Brain microvascular endothelial cell (primary cell): ENCODE data around the gene IDUA.
"Not testable (repeated sequence)": the region's sequence is repeated elsewhere in the genome, so short reads cannot be mapped to it uniquely, and the experiment has no call there.

Experiments
- DNase-seq: peaks from one replicate; pipeline ENCODE4 v3.0.0-alpha.2; 2020
- H3K27ac ChIP-seq: fragments of 250-450 bp; sonication (Bioruptor Pico); 2 replicates; pipeline ENCODE4 v1.5.1; 2020; ENCODE audit warnings: mild to moderate bottlenecking, moderate library complexity
- H3K27me3 ChIP-seq: fragments of 250-450 bp; sonication (Bioruptor Pico); replicated peaks from 2 replicates; pipeline ENCODE4 v1.5.1; 2020; ENCODE audit warnings: mild to moderate bottlenecking
- H3K36me3 ChIP-seq: fragments of 250-450 bp; sonication (Bioruptor Pico); replicated peaks from 2 replicates; pipeline ENCODE4 v1.5.1; 2020; ENCODE audit warnings: mild to moderate bottlenecking
- H3K4me3 ChIP-seq: 2 replicates; pipeline ENCODE4 v1.5.1; 2011; ENCODE audit warnings: low read depth, mild to moderate bottlenecking, control low read depth, low read length, moderate library complexity
- in situ Hi-C: cut with HindIII; loops from 2 replicates; pipeline ENCODE4 v1.10.0; 2017; ENCODE audit warnings: low sequenced_read_pairs, low pct_ligation_motif_present
- TF ChIP-seq, protein P1 (sequence below): IDR thresholded peaks from 2 replicates; pipeline ENCODE4 v1.5.1; 2011; ENCODE audit warnings: low read depth, mild to moderate bottlenecking, moderate library complexity, low read length, control low read depth, inconsistent platforms; ENCODE audit errors: missing control alignments

IDUA gene

DNA sequence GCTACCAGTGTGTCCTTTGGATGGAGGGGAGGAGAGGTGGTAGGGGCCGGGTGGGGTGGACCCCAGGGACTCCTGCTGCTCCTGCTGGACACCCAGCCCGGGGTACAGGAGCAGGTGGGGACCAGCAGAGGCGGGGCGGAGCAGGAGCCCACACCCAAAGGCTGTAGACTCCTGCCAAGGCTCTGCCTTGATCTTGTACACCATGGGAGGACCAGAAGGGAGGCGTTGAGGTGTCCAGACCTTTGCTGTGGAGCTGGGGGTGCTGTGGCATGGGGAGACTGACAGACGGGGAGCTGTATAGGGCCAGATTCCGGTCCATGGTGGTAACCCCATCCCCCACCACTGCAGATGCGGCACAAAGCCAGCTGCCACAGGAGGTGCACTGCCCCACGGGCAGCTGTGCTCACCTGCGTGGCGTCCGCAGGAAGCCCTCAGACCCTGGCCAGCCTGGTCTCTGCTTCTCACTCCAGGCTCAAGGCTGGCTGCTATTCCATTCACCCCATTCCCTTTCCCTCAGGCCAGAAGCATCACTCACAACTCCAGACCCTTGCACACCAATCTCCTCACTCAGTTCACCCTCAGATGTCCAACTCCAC, 11.3 kb downstream of the IDUA start:
- no peak for DNase-seq
- in situ Hi-C loops = no loop called here
- TF ChIP-seq, protein P1, sequence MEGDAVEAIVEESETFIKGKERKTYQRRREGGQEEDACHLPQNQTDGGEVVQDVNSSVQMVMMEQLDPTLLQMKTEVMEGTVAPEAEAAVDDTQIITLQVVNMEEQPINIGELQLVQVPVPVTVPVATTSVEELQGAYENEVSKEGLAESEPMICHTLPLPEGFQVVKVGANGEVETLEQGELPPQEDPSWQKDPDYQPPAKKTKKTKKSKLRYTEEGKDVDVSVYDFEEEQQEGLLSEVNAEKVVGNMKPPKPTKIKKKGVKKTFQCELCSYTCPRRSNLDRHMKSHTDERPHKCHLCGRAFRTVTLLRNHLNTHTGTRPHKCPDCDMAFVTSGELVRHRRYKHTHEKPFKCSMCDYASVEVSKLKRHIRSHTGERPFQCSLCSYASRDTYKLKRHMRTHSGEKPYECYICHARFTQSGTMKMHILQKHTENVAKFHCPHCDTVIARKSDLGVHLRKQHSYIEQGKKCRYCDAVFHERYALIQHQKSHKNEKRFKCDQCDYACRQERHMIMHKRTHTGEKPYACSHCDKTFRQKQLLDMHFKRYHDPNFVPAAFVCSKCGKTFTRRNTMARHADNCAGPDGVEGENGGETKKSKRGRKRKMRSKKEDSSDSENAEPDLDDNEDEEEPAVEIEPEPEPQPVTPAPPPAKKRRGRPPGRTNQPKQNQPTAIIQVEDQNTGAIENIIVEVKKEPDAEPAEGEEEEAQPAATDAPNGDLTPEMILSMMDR = no peak
- peaks cover 54% of the 10 kb centered on the region for H3K27me3 ChIP-seq
- no peak overlapping the region for H3K27ac ChIP-seq
- H3K36me3 ChIP-seq = no peaks in the 10 kb centered on the region
- H3K4me3 ChIP-seq = no peak overlapping the region

DNA sequence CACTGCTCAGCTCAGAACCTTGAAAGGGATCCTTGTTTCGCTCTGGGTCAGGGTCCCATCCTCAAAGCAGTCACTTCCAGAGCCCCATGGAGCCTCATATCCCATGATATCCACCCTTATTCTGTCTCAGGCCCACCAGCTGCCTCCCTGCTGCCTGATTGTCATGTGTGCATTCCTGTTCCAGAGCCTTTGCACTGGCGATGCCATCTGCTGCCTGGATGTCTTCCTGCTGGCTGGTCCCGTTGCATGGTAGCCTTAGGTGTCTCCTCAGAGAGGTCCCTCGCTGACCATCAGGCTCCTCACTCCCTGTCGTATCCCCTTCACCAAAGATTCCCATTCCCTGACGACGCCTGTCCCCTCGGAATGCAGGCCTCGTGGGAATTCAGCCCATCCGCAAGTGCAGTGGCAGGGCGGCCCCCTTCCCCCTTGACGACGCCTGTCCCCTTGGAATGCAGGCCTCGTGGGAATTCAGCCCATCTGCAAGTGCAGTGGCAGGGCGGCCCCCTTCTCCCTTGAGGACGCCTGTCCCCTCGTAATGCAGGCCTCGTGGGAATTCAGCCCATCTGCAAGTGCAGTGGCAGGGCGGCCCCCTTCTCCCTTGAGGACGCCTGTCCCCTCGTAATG, 12.5 kb downstream of the IDUA start:
- H3K27ac ChIP-seq, DNase-seq, H3K36me3 ChIP-seq, H3K4me3 ChIP-seq, in situ Hi-C loops: not testable (repeated sequence)
- peaks cover 65% of the 10 kb centered on the region for H3K27me3 ChIP-seq

DNA sequence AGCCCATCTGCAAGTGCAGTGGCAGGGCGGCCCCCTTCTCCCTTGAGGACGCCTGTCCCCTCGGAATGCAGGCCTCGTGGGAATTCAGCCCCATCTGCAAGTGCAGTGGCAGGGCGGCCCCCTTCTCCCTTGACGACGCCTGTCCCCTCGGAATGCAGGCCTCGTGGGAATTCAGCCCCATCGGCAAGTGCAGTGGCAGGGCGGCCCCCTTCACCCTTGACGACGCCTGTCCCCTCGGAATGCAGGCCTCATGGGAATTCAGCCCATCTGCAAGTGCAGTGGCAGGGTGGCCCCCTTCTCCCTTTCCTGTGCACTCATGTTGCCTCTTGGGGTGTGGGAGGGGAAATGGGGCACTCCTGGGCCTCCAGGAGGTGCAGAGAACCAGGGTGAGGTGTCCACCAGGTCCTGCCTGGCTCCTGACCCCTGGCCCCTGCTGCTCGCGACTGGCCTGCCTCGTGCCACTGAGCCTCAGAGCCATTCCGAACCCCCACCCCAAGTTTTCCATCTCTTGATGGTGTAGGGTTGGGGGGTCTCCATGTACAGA, 13.1 kb downstream of the IDUA start:
- no peak overlapping the region for H3K4me3 ChIP-seq
- in situ Hi-C loops = no loop called here
- no peaks in the 10 kb centered on the region for H3K36me3 ChIP-seq
- TF ChIP-seq, protein P1 = no peak
- H3K27me3 ChIP-seq = peaks cover 71% of the 10 kb centered on the region
- H3K27ac ChIP-seq = no peak overlapping the region
- no peak for DNase-seq

DNA sequence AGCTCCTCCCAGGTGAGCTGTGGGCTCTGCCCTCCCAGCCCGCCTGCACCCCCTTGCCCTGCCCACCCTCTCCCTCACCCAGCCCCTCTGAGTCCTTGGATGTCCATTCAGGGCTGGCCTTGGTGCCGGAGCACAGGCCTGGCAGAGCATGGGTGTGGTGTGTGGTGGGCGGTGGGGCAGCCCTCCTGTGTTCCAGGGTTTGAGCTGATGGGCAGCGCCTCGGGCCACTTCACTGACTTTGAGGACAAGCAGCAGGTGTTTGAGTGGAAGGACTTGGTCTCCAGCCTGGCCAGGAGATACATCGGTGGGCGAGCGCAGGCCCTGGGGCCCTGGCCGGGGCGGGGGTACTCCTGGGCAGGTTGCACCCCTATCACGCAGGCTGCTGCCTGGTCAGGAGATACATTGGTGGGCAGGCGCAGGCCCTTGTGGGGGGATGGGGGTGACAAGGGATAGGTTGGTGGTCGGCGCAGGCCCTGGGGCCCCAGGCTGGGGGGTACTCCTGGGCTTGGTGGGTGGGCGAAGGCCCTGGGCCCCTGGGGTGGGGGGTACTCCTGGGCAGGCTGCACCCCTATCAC, 13.9 kb downstream of the IDUA start:
- Histone ChIP-seq H3K27me3 (peaks cover 69% of the 10 kb centered on the region), H3K36me3 (no peaks in the 10 kb centered on the region), H3K27ac (no peak overlapping the region), H3K4me3 (no peak overlapping the region)
- TF ChIP-seq, protein P1 = no peak
- in situ Hi-C loops = no loop called here
- DNase-seq = no peak

DNA sequence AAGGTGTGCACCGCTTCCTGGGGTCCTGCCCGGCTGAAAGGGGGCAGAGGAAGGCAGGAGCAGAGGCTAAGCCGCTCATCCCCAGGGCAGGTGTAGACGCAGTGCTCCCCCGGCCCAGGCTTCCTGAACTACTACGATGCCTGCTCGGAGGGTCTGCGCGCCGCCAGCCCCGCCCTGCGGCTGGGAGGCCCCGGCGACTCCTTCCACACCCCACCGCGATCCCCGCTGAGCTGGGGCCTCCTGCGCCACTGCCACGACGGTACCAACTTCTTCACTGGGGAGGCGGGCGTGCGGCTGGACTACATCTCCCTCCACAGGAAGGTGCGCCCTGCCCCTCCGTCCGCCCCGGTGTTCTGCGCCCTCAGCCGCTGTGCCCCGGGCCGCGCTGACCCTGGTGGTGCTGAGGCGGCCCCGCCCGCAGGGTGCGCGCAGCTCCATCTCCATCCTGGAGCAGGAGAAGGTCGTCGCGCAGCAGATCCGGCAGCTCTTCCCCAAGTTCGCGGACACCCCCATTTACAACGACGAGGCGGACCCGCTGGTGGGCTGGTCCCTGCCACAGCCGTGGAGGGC, 14.8 kb downstream of the IDUA start:
- peaks cover 61% of the 10 kb centered on the region for H3K27me3 ChIP-seq
- in situ Hi-C loops = no loop called here
- no peaks in the 10 kb centered on the region for H3K36me3 ChIP-seq
- TF ChIP-seq, protein P1 = no peak
- DNase-seq = no peak
- no peak overlapping the region for H3K27ac ChIP-seq
- H3K4me3 ChIP-seq = no peak overlapping the region

DNA sequence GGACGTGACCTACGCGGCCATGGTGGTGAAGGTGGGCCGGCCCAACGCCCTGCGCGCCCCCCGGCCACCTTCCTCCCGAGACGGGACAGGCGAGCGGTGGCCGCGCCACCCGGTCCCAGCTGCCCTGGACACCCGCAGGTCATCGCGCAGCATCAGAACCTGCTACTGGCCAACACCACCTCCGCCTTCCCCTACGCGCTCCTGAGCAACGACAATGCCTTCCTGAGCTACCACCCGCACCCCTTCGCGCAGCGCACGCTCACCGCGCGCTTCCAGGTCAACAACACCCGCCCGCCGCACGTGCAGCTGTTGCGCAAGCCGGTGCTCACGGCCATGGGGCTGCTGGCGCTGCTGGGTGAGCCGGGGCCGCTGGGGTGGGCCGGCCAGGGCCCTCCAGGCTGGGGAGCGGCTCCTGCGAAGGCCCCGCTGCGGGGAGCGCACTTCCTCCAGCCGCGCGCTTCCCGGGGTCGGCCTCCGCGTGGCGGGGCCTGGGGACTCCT, 15.3 kb downstream of the IDUA start:
- in situ Hi-C loops = no loop called here
- Histone ChIP-seq H3K27me3 (peaks cover 56% of the 10 kb centered on the region), H3K4me3 (no peak overlapping the region), H3K27ac (no peak overlapping the region), H3K36me3 (no peaks in the 10 kb centered on the region)
- TF ChIP-seq, protein P1 = no peak
- DNase-seq = no peak
